D721Med (cell line): ENCODE results near the gene LPP.

Source experiments
- DNase-seq: peaks from one replicate; pipeline ENCODE4 v3.0.0; 2011; ENCODE audit warnings: low spot score; ENCODE audit not compliant: insufficient read length
- FAIRE-seq: peaks from 2 replicates; lab custom pipeline; 2011; peaks lifted over from hg19 to GRCh38; lab: Jason Lieb, UNC
- TF ChIP-seq, protein P1 (sequence below): IDR thresholded peaks from 2 replicates; pipeline ENCODE4 v1.5.1; 2012; ENCODE audit warnings: mild to moderate bottlenecking, control low read depth; ENCODE audit not compliant: insufficient read depth; ENCODE audit errors: missing control alignments

Gene LPP

DNA sequence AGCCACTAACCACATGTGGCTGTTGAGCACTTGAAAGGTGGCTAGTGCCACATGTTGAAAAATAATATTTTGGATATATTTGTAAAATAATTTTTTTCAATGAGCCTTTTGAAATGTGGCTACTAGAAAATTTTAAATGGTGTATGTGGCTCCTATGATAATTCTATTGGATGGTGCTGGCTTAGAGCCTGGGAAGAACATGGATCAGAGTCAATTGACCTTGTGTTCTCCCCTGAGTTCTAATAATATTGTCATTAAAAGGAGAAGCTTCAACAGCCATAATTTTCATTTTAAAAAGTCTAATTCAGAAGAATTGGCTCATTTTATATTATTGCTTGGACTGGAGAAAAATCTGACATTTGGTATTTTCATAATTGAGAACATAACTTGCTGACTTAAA is 167.3 kb downstream of the LPP start:
- TF ChIP-seq, protein P1, sequence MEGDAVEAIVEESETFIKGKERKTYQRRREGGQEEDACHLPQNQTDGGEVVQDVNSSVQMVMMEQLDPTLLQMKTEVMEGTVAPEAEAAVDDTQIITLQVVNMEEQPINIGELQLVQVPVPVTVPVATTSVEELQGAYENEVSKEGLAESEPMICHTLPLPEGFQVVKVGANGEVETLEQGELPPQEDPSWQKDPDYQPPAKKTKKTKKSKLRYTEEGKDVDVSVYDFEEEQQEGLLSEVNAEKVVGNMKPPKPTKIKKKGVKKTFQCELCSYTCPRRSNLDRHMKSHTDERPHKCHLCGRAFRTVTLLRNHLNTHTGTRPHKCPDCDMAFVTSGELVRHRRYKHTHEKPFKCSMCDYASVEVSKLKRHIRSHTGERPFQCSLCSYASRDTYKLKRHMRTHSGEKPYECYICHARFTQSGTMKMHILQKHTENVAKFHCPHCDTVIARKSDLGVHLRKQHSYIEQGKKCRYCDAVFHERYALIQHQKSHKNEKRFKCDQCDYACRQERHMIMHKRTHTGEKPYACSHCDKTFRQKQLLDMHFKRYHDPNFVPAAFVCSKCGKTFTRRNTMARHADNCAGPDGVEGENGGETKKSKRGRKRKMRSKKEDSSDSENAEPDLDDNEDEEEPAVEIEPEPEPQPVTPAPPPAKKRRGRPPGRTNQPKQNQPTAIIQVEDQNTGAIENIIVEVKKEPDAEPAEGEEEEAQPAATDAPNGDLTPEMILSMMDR: no peak
- no peak for FAIRE-seq
- DNase-seq: no peak

DNA sequence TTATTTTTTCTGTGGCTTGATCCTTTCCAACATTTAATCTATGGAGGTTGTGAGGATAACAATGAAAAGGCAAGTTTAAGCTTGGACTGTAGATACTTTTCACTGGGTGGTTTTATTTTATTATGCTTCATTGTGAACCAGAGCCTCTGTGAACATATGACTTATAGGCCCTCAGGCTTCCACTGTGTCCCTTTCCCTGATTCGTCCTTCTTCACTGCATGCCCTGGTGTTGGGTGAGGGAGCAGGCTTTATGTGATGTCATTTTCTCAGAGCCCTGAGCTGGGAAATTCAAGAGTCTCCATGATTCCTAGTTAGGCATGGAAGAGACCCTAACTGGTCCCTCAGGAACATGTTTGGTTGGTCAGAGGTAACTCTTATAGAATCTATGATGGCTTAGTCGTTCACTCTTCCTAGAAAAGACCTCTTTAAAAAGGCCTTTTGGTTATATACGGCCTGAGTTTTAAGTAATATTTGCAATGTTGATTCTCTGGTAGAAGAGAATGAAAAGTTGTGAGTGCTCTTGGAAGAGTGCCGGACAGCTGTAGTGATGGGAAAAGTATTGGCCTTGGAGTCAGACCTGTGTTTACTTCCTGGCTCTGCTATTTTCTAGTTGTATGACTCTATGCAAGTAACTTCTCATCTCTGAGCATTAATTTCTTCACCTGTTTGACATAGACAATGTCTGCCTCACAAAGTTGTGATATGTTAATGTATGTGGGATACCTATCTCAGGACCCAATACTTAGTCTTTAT is 168.4 kb downstream of the LPP start:
- TF ChIP-seq, protein P1: no peak
- DNase-seq: no peak
- no peak for FAIRE-seq

DNA sequence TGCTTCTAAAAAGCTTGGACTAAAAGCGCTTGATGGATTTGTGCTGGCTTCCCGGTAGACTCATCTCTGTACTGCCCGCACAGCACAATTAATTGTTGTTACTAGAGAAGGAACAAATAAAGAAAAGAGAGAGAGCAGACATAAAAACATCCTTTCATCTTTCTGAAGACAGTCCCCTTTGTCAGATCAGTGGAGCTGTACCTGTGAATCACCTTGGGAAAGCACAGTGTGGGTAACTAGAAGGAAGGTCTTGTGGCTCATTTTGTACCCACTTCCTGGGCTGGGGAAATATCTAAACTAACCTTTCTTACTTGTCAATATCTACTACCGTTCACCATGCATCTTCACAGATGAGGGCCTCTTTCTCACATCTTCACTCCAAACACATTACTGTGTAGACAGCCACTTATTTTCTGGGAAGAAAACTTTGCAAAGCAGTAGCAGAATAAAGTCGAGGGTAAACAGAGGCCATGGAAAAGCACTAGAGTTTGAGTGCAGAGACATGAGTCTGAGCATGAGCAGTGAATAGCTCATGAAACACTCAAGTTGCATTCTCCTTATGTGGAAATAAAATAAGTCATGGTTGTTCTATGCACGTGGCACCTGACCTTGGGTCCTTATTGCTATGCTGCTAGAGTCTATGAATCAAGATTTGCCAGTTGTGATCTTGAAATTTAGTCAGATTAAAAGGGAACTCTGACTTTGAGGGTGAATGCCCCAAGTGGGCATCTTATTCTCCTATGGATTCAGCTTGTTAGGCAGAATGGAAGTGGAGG is 169.3 kb downstream of the LPP start:
- FAIRE-seq (no peak), DNase-seq (no peak)
- TF ChIP-seq, protein P1: no peak

DNA sequence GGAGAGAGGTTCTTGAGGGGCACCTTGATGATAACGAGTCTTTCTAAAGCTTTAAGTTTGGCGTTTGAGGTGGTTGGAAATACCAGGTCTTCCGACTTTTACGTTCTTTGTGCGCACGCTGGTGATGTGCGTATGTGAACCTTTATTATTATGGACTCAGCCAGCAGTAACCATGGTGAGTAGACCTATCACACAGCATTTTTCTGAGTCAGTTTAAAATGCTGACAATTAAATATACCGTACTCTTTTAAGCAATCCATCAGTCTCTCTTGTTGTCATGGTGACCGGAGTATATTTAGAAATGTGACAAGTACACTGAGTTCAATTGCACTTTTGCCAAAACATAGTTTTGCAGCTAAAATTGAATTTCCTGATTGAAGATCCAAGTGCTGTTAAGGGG is 172.2 kb downstream of the LPP start:
- no peak for FAIRE-seq
- DNase-seq: no peak
- TF ChIP-seq, protein P1: no peak

DNA sequence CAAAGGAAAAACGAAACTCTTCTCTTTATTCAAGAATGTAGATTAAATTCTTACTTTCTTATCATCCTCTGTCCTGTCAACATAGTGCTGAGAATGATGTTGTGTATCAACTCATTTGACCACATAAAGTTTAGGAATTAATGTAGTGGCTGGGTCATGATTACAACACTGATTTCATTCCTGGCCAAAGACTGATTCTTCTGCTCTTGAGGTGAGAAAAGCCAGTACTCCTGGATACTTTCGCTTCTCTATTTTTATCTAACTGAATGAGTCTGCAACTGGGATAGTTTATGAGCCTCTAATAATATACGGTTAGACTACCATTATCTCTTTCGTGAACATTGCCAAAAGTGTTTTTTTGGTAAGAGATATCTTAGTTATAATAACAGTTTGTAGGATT is 173.0 kb downstream of the LPP start:
- FAIRE-seq (no peak), DNase-seq (no peak)
- TF ChIP-seq, protein P1: no peak

DNA sequence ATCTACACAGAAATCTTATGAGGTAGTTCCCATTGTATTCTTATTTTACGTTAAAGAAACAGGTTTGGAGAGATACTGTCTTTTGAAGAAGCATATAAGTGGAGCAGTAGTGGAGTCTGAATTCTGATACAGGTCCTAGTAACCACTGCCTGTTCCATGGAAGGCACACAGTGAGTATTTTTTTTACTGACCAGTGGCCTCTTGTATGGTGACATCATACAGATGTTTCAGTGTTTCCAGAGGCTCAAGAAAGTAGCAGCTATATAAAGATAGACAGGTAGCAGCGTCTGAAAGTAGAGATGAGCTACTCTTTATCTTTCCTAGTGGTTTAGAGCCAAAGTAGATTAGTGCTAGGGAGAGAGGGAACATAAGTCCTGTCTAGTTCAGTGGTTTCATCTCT is 173.5 kb downstream of the LPP start:
- TF ChIP-seq, protein P1: no peak
- FAIRE-seq (no peak), DNase-seq (no peak)

DNA sequence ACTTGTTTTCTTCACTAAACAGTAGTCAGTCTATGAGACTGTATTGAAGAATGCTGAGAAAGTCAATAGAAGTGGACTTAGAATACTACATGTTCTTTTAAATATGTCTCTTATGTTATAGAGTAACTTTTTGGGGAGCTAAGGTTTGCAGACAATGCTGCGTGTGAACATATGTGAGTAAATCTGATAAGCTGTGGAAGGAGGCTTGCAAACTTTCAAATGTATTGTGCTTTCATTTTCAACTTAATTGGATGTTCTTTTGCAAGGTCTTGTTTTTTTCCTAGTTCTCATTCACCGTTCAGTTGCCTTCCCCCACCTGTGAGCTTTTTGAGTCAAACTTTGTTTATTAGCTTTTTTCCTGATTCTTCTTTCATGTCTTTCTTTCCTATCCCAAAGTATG is 176.2 kb downstream of the LPP start:
- TF ChIP-seq, protein P1: no peak
- no peak for FAIRE-seq
- no peak for DNase-seq
